ENCODE measurements around the gene PGLYRP2.

- TF ChIP-seq CTCF (IDR thresholded peaks at IDR 0.05) (no peak), CHD2 (IDR thresholded peaks at IDR 0.05; ENCODE audit: low read length, partially characterized antibody) (no peak), FOXM1 (IDR thresholded peaks at IDR 0.05; ENCODE audit: low read depth) (no peak), GABPA (IDR thresholded peaks at IDR 0.05; ENCODE audit: low read depth) (no peak), SMC3 (IDR thresholded peaks at IDR 0.05; ENCODE audit: low read depth, low read length) (no peak), MEF2A (IDR thresholded peaks at IDR 0.05; ENCODE audit: borderline replicate concordance, low read depth) (no peak), POLR2AphosphoS5 (IDR thresholded peaks at IDR 0.05; ENCODE audit: low read depth, low read length) (no peak), RAD21 (IDR thresholded peaks at IDR 0.05; ENCODE audit: low read length) (no peak), SIN3A (IDR thresholded peaks at IDR 0.05; ENCODE audit: borderline replicate concordance, low read depth, low read length) (no peak), EP300 (IDR thresholded peaks at IDR 0.05; ENCODE audit: borderline replicate concordance in 1 of 2, low read depth in 1 of 2, low read length in 1 of 2) (no peak), FOSL2 (IDR thresholded peaks at IDR 0.05; ENCODE audit: borderline replicate concordance, low read depth) (no peak)
- TF ChIP-seq, protein P1, sequence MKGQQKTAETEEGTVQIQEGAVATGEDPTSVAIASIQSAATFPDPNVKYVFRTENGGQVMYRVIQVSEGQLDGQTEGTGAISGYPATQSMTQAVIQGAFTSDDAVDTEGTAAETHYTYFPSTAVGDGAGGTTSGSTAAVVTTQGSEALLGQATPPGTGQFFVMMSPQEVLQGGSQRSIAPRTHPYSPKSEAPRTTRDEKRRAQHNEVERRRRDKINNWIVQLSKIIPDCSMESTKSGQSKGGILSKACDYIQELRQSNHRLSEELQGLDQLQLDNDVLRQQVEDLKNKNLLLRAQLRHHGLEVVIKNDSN (IDR thresholded peaks at IDR 0.05; ENCODE audit: borderline replicate concordance, low read depth), result no peak
- TF ChIP-seq, protein P2, sequence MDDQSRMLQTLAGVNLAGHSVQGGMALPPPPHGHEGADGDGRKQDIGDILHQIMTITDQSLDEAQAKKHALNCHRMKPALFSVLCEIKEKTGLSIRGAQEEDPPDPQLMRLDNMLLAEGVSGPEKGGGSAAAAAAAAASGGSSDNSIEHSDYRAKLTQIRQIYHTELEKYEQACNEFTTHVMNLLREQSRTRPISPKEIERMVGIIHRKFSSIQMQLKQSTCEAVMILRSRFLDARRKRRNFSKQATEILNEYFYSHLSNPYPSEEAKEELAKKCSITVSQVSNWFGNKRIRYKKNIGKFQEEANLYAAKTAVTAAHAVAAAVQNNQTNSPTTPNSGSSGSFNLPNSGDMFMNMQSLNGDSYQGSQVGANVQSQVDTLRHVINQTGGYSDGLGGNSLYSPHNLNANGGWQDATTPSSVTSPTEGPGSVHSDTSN (IDR thresholded peaks at IDR 0.05), result no peak
- TF ChIP-seq, protein P3, sequence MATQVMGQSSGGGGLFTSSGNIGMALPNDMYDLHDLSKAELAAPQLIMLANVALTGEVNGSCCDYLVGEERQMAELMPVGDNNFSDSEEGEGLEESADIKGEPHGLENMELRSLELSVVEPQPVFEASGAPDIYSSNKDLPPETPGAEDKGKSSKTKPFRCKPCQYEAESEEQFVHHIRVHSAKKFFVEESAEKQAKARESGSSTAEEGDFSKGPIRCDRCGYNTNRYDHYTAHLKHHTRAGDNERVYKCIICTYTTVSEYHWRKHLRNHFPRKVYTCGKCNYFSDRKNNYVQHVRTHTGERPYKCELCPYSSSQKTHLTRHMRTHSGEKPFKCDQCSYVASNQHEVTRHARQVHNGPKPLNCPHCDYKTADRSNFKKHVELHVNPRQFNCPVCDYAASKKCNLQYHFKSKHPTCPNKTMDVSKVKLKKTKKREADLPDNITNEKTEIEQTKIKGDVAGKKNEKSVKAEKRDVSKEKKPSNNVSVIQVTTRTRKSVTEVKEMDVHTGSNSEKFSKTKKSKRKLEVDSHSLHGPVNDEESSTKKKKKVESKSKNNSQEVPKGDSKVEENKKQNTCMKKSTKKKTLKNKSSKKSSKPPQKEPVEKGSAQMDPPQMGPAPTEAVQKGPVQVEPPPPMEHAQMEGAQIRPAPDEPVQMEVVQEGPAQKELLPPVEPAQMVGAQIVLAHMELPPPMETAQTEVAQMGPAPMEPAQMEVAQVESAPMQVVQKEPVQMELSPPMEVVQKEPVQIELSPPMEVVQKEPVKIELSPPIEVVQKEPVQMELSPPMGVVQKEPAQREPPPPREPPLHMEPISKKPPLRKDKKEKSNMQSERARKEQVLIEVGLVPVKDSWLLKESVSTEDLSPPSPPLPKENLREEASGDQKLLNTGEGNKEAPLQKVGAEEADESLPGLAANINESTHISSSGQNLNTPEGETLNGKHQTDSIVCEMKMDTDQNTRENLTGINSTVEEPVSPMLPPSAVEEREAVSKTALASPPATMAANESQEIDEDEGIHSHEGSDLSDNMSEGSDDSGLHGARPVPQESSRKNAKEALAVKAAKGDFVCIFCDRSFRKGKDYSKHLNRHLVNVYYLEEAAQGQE (IDR thresholded peaks at IDR 0.05; ENCODE audit: low read depth, low read length), result no peak
Observed at GRCh38 chr19:15428956-15429824, 50.1 kb downstream of the PGLYRP2 start.

Measured in SK-N-SH (cell line).